HG03571 (cell line): ENCODE measurements around the gene EGR1.
"Not testable (repeated sequence)": the region's sequence is repeated elsewhere in the genome, so short reads cannot be mapped to it uniquely, and the experiment has no call there.

Source experiments
- ATAC-seq: cut with Tn5 transposase; IDR thresholded peaks from one replicate; pipeline ENCODE4 v1.9.1; 2021; ENCODE audit not compliant: unreplicated experiment

Gene EGR1

DNA sequence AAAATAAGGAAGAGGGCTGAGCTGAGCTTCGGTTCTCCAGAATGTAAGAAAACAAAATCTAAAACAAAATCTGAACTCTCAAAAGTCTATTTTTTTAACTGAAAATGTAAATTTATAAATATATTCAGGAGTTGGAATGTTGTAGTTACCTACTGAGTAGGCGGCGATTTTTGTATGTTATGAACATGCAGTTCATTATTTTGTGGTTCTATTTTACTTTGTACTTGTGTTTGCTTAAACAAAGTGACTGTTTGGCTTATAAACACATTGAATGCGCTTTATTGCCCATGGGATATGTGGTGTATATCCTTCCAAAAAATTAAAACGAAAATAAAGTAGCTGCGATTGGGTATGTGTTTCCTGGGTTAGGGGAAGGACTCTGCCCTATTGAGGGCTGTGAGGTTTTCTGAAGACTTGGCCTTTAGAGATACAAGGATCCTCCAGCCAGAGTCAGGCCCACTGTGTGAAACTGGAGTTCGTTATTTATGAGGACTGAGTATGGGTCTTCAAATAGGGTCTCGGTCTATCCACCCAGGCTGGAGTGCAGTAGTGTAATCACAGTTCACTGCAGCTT lies 3.8 kb downstream of the EGR1 start:
- no peak for ATAC-seq

DNA sequence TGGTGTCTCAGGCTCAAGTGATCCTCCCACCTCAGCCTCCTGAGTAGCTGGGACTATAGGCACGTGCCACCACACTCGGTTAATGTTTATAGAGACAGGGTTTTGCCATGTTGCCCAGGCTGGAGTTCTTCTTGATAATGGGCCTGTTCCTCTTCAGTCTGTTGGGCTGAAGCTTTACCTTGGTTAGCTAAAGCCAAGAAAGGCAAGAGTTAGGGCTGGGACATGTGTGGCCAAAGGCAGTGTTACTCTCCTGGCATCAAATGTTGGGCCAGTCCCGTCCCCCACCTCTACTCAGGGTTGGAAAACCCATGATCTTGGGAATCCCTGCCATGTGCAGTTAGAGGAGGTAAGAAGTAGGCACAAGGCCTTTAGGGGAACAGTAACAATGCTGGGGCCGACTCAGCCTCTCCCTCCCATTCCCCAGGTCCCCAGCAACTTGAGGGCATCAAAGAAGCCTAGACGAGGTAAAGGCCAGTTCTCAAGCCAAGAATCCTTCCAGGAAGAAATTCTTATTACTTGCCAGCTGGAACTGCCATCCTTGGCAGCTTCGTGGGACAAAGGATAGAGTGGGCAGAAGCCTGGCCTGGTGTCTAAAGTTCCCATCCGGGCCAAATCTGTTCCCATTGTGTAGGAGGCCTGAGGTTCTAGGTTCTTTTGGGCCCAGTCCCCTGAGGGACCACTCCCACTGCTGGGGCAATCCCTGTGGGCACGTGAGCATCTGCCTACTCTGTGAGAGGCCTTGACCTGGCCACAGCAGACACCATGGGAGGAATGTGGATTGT lies 4.5 kb downstream of the EGR1 start:
- no peak for ATAC-seq

DNA sequence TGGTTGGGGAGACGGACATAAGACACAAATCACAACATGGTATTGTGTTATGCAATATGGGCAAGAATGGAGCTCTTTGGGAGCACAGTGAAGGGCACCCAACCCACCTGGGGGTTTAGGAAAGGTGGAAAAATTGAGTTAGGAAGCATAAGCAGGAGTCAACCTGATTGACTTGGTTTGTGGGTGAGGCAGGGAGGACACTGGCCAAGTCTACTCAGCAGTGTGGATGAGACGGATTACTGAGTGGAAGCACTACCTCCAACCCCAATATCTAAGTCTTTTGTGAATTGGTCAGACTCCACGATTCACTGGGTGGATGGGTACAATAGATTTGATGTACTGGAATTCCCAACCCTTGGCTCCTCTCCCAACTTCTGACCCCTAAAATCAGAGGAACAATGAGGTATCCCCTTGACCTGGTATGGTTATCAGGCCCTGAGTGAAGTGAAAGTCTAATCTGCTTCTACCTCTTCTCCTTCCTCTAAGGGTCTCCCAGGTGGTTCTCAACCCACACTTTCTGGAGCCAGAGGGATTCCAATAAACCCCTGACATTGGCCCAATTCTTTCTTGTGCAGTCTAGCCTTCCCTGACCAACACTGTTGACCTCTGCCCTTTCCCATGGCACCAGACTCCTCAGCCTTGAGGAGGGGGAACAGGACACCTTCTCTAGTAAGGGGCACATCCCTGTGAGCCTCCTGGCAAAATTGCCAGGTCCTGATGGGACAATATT lies 5.2 kb downstream of the EGR1 start:
- ATAC-seq, result no peak

DNA sequence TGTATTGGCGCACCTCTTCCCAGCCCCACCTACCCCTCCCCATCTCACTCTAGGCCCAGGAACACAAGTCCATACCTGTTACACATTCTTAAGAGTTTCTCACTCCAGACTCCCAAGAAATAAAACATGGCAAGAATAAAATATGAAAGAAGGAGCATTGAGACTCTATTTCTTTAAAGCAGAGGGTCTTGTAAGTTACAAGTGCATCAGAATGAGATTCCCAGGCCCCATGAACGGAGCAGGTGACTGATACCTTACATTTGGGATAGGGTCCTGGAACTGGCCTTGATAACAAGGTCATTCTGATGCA lies 5.7 kb downstream of the EGR1 start:
- ATAC-seq, result no peak

DNA sequence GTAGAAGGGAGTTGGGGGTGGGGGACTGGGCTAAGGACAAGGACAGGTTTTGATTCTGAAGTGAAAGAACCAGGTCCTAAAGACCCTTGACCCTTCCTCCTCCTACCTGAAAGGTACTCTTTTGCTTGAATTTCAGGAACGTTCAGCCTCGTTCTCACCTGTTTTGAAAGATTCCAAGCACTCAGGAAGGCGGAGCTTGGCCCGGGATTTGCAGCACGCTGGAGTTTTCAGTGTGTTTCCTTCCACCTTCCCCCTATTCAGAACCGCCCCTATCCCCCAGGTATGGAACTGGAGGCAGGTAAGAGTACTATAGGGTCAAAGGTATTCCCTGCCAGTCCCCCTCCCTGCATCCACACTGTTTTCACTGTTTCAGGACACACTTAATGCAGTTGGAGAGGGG lies 7.1 kb downstream of the EGR1 start:
- ATAC-seq, result no peak

DNA sequence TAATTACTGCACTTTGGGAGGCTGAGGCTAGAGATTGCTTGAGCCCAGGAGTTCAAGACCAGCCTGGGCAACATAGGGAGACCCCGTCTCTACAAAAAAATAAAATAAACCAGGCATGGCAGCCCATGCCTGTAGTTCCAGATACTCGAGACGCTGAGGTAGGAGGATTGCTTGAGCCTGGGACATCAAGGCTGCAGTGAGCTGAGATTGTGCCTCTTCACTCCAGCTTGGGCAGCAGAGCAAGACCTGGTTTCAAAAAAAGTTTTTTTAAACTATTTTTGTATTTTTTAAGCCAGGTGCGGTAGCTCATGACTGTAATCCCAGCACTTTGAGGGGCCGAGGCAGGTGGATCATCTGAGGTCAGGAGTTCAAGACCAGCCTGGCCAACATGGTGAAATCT lies 7.9 kb downstream of the EGR1 start:
- not testable (repeated sequence) for ATAC-seq

DNA sequence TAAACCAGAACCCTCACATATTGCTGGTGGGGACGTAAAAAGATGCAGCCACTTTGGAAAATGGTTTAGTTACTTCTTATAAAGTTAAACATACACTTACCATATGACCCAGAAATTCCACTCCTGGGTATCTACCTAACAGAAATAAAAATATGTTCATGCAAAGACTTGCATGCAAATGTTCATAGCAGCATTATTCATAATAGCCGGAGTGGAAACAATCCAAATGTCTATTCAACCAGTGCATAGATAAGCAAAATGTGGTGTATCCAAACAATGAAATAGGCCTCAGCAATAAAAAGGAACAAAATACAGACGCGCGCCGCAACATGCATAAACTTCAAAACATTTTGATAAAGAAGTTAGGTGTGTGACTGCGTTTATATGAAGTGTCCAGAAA lies 11.6 kb downstream of the EGR1 start:
- ATAC-seq, result no peak

DNA sequence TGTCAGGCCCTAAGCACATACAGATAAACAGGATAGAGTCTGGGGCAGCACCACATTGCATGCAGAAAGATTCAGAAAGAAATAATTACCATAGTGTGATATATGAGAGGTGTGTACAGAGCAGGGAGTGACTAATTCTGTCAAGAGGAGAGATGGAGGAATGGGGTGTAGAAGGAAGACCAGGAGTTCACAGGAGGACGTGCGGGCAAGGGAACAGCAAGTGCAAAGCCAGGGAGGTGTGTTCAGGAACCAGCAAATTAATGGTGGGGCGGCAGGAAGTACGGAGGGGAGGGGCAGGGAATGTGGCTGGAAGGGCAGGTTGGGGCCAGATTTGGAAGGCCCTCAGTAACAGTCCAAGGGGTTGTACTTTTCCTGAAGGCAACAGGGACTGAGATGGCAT lies 17.4 kb downstream of the EGR1 start:
- ATAC-seq, result no peak

DNA sequence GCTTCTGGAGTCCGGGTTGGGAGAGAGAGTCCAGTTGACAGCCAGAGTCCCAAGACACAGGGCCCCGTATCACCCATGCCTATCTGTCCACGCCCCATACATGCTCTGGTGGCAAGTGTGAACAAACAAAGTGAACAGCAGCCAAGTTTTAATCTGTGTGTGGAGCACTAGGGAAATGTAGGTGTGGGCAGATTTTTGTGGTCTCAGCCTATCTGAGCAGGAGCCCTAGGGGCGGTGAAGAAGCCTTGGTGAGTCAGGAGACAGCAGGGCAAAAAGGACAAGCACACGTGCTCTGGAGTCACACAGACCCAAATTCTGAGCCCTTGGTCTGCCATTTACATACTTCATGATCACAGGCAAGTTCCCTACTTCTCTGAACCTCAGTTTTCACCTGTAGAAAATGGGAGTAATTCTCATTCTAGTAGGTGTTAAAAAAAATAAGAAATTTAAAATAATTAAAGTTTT lies 23.2 kb downstream of the EGR1 start:
- ATAC-seq, result no peak

DNA sequence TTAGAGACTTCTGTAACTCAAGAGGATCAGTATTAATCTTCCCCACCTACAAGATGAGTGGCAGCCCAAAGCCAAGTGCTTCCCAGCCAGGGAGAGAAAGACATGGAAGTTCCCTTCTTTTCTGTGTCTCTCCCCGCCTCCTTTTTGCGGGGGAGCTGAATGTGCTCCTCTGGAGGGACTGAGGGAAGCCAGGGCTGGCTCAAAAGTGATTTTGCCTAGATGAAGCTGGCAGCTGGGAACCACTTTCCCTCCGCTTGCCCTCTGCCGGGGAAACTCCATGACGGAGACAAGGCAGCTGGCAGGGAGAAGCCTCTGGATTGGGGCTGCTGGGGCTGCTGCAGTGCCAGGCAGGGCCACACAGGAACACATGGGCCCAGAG lies 24.4 kb downstream of the EGR1 start:
- ATAC-seq, result no peak

DNA sequence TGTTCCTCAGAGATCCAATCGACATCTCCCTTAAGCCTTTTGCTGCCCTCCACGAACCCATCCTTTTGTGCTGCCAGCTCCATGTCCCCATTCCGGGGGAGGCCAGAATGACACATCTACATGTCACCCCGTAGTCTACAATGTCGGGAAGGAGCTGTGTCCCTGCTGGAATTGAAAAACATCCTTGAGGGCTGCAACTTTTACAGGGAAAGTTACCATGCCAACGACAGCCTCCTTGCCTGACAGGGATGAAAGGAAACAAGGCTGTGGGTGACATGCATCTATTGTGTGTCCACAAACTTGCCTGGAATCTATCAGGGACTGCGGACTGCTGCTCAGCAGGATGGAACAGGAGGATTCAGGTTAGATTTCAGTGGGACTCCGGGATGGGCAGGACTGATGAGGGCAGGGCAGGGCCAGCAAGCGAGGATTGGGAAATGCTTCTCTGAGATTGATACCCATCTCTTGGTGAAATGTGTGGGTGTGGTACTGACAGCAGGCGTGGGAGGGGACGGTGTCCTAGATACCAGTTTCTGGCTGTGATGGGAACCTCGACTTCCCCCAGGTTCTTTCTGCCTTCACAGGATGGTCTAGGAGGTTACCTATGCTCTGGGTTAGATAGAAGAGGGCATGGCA lies 25.5 kb downstream of the EGR1 start:
- no peak for ATAC-seq

DNA sequence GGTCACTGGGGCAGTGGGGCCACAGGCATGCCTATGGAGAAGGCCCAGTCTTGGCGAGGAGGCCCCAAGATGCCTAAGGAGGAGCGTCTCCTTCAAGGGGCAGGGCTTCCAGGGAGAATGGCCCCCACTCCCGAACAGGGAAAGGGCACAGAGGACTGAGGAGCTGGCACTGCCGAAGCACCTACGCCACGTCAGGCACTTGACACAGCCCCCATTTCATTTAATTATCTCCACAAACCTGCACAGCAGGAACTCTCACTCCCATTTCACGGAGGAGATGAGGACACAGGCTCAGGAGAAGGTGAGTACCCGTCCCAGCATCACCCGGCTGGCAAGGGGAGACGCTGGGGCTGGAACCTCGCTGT lies 26.0 kb downstream of the EGR1 start:
- no peak for ATAC-seq

DNA sequence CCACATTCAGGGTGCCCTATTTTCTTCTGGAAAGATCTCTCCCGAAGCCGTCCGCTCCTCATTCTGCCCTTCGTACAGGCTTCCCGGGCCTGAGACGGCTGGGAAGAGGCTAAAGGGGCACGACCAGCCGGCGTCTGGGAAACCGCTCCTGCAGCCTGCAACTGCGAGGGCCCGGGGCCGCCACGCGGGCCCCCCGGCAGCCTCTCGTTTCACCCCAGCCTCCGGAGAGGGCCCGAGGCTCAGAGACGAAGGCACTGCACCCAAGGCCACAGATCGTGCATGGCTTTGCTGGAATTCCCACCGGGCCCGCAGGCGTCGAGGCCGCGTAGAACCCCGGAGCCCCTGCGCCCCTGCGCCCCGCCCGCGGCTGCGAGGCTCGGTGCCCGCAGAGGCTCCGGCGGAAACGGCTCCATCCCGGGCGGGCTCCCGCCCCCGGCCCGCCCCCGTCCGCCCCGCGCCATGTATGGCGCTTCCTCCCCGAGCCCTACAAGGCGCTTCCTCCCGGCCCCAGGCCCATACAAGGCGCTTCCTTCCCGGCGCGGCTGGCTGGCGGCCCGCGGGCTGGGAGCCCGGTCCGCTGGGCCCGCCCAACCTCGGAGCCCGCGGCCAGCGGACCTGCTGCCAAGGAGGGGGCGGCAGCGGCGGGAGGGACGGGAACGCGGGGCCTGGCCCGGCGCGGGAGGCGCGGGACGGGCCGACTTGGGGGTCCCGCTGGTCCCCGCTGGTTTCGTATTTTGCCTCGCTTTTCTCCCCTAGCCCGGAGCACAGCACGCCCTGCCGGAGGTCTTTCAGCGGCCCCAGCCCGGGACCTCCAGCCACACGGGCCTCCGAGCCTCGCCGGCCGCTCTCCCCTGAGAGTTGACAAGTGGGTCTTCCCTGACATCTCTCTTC lies 26.6 kb downstream of the EGR1 start:
- peak; percentile 98 for ATAC-seq

DNA sequence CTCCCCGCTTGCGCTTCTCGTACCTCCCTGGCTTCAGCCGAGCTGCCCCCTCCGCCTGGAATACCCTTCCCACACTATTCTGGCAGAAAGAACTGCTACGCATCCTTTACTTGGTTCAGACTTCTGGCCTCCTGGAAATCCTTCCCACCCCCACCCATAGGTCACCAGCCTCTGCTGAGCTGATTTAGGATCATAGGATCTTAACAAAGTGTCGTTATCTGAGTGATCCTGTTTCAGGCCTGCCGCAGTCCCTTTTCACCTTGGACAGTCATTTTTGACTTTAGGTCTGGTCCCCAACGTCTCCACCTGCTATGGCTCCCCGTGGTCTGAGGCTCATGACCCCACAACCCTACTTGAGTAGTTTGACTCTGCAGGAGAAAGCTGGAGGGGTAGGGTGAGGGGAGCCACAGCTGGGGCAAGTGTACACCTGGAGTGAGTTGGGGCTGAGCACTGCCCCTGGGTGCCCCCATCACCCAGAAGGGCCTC lies 27.3 kb downstream of the EGR1 start:
- ATAC-seq, result no peak

DNA sequence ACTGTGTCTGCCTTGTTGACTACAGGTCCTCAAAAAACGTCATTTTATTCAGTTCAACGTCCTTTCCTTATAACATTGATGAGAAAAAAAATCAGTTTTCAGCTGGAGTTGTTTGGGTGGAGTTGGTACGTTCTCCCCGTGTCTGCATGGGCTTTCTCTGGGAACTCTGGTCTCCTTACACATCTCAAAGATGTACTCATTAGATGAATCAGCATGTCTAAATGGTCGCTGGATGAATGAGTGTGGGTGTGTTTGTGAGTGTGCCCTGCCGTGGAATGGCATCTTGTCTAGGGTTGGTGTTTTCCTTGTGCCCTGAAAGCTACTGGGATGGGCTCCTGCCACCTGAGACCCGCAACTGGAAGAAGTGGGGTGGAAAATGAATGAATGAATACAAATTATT lies 30.1 kb downstream of the EGR1 start:
- no peak for ATAC-seq

DNA sequence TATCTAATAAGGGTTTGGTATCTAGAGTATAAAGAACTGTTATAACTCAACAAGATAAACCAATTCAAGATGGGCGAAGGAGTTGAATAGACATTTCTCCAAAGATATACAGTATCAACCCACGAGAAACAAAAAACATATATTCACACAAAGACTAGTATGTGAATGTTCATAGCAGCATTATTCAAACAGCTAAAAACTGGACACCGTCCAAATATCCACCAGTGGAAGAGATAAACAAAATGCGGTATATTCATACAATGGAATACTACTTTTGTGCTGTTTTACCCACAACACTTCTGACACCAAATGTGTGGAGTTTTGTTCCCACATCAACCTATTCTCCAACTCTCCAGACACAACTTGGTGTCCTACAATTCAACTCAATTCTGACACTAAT lies 33.1 kb downstream of the EGR1 start:
- ATAC-seq, result no peak

DNA sequence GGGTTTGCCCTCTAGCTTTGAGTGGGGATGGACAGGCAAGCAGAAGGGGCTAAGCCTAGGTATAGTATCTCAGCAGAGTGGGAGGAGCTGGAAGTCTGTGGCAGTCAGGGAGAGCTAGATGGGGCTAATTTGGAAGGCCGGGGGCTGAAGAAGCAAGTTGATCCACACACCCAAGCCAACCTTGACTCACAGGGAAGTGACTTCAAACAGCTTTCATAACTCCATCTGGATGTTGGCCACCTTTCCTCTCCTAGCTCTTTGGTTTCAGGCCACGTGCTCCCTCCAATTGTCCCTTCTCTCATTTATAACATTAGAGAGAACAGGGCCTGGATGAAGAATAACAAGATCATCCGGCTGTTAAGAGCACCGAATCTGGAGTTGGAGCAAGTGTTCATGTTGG lies 36.8 kb downstream of the EGR1 start:
- no peak for ATAC-seq

DNA sequence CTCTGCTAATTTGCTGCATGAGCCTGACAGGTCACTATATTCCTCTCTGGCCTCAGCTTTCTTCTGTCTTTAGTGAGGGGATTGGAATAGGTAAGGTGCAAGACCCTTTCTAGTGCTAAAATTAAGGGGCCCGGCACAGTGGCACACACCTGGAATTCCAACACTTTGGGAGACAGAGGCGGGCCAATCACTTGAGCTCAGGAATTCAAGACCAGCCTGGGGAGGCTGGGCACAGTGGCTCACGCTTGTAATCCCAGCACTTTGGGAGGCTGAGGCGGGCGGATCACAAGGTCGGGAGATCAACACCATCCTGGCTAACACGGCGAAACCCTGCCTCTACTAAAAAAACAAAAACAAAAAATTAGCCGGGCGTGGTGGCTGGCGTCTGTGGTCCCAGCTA lies 37.2 kb downstream of the EGR1 start:
- ATAC-seq, result no peak

DNA sequence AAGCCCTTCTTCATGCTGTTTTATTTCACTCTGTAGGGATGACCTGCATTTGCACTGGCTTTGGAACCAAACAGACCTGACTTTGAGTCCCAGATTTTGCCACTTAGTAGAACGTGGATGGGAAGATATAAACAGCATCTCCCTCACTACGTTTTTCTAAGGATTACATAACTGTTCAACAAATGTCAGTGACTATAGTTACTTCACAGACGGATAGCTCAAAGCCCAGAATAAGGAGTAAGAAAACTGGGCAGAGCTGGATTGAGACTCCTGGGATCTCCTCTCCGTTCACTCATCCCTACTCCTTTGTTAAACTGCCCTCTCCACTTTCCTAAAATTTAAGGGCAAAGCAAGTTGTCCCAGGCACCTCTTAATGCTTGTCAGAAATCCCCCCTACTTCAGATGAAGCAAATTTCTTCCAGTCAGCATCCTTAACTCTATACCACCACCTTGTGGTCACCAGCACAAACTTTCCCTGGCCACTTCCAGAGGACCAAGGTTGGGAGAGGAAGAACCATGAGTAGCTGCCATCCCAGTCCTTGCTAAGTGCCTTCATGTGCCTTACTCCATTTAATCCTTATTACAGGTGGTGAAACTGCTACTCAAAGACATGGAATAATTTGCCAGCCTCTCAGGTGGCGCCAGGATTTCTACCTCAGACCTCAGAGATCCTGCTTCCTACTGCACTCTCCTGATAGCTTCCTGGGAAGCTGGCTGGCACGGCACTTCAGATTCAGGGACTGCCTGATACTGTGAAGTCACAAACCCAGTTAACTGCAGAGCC lies 38.4 kb downstream of the EGR1 start:
- no peak for ATAC-seq

DNA sequence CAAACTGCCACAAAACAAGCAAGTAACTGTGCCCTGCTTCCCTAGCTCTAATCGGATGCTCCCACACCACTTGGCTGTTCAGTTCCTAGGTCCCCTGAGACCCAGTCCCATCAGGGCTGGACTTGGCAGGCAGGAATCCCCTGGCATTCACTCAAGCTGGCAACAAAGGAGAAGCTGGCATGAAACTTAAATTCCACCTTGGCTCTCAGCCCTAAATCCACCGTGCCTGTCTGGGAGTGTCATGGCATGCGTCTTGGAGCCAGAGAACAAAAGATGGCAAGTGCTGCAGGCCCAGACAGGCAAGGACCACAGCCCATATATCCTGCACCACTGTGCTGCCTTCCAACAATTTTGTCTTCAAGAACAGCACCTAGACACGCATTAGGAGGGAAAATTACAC lies 39.5 kb downstream of the EGR1 start:
- no peak for ATAC-seq
